HepG2 (cell line): ENCODE measurements around the gene DNAJC8. TPM values are rescaled to one million over a fixed set of nuclear protein-coding genes. Genes with fewer than 3 reads are reported as not detected.

ENCODE experiments used
- ATAC-seq: fragments of 200-7000 bp; cut with Tn5 transposase; 3 replicates; pipeline ENCODE4 v1.9.1; 2020; ENCODE audit warnings: mild to moderate bottlenecking, moderate library complexity
- BruUV-seq: library from RNA; stranded (reverse); fragments of 400-500 nt; replicated peaks from 2 replicates; lab custom pipeline; 2021; lab: Mats Ljungman, UMichigan
- CTCF ChIA-PET: fragments of 300-600 bp; formaldehyde crosslinking; extraction: SDS; loops from one replicate; lab custom pipeline; 2021; ENCODE audit warnings: low total read pairs, inconsistent platforms, low intra/inter-chr PET ratio; lab: Yijun Ruan, JAX
- POLR2A ChIA-PET: fragments of 350-600 bp; sonication (Branson Sonifier 250); formaldehyde crosslinking; loops from one replicate; lab custom pipeline; 2020; ENCODE audit warnings: antibody characterized with exemption, inconsistent platforms; lab: Yijun Ruan, JAX
- DNase-seq: peaks from one replicate; pipeline ENCODE4 v3.0.0-alpha.2; 2015; ENCODE audit warnings: low spot score
- FAIRE-seq: peaks from 3 replicates; lab custom pipeline; 2011; peaks lifted over from hg19 to GRCh38; lab: Jason Lieb, UNC
- H2AFZ ChIP-seq: one replicate; pipeline ENCODE4 v1.6.1; 2011; ENCODE audit warnings: low read length, inconsistent platforms
- H3K27ac ChIP-seq: fragments of 300-600 bp; 3 replicates; pipeline ENCODE4 v1.8.0; 2011; ENCODE audit warnings: mixed run types, mild to moderate bottlenecking, mixed read lengths, low read length, inconsistent platforms; ENCODE audit not compliant: insufficient read depth; ENCODE audit errors: extremely low read length
- H3K27me3 ChIP-seq, 2 experiments: fragments of 200-600 bp in 1 of 2; 2 replicates in 1 of 2; 3 replicates in 1 of 2; pipeline versions ENCODE4 v1.6.0 to v1.8.0; 2011; ENCODE audit warnings: low read length in 2 of 2, mild to moderate bottlenecking in 2 of 2, moderate library complexity in 2 of 2, inconsistent platforms in 1 of 2; ENCODE audit not compliant: insufficient read depth in 2 of 2, control insufficient read depth in 1 of 2
- H3K36me3 ChIP-seq, 2 experiments: fragments of 200-600 bp in 1 of 2; replicated peaks in 1 of 2; 2 replicates in 1 of 2; 3 replicates in 1 of 2; pipeline versions ENCODE4 v1.5.1 to v1.8.0; 2011; ENCODE audit warnings: low read length in 2 of 2, inconsistent platforms in 1 of 2; ENCODE audit not compliant: insufficient read depth in 2 of 2, control insufficient read depth in 1 of 2
- H3K4me1 ChIP-seq: 2 replicates; pipeline ENCODE4 v1.5.1; 2012; ENCODE audit warnings: low read length, inconsistent platforms; ENCODE audit not compliant: insufficient read depth
- H3K4me2 ChIP-seq: 2 replicates; pipeline ENCODE4 v1.6.0; 2011; ENCODE audit warnings: low read depth, low read length, inconsistent platforms
- H3K4me3 ChIP-seq, 3 experiments: fragments of 200-600 bp in 1 of 3; sonication (generic), shearing (Covaris generic) in 1 of 3; replicated peaks in 1 of 3; 2 replicates each; pipeline ENCODE4 v1.5.1; 2011 to 2016; ENCODE audit warnings: low read length in 3 of 3, inconsistent platforms in 2 of 3, low read depth in 2 of 3, mild to moderate bottlenecking in 2 of 3, control low read depth in 1 of 3, mixed read lengths in 1 of 3; ENCODE audit not compliant: insufficient read depth in 1 of 3
- H3K79me2 ChIP-seq: one replicate; pipeline ENCODE4 v1.6.1; 2011; ENCODE audit warnings: low read length, inconsistent platforms; ENCODE audit not compliant: insufficient read depth
- H3K9ac ChIP-seq: 2 replicates; pipeline ENCODE4 v1.6.0; 2011; ENCODE audit warnings: mild to moderate bottlenecking, low read depth, low read length, inconsistent platforms; ENCODE audit not compliant: insufficient read depth
- H3K9me3 ChIP-seq: 2 replicates; pipeline ENCODE4 v1.5.1; 2012; ENCODE audit warnings: mild to moderate bottlenecking, low read length
- H4K20me1 ChIP-seq: 2 replicates; pipeline ENCODE4 v1.6.0; 2011; ENCODE audit warnings: inconsistent platforms, mild to moderate bottlenecking, low read length, moderate library complexity; ENCODE audit not compliant: insufficient read depth
- HOXA3 ChIP-seq: sonication (generic); formaldehyde crosslinking; IDR thresholded peaks from 2 replicates; pipeline ENCODE4 v1.5.0; 2020; ENCODE audit warnings: missing genetic modification reagents
- IRF2 ChIP-seq: IDR thresholded peaks from 2 replicates; pipeline ENCODE4 v1.6.1; 2018; ENCODE audit warnings: missing genetic modification reagents, missing compliant biosample characterization
- POGZ ChIP-seq: sonication (generic); formaldehyde crosslinking; IDR thresholded peaks from 2 replicates; pipeline ENCODE4 v1.4.0; 2020; ENCODE audit warnings: mild to moderate bottlenecking, missing genetic modification reagents
- TBX2 ChIP-seq: sonication (generic); formaldehyde crosslinking; IDR thresholded peaks from 2 replicates; pipeline ENCODE4 v1.5.0; 2020; ENCODE audit warnings: missing genetic modification reagents, mild to moderate bottlenecking, borderline replicate concordance
- ZNF282 ChIP-seq: fragments of 450-650 bp; IDR thresholded peaks from 2 replicates; pipeline ENCODE4 v1.6.1; 2018; ENCODE audit not compliant: partially characterized antibody
- ZNF350 ChIP-seq: sonication (generic); formaldehyde crosslinking; IDR thresholded peaks from 2 replicates; pipeline ENCODE4 v1.4.0; 2020; ENCODE audit warnings: mild to moderate bottlenecking, low read depth, missing genetic modification reagents, borderline replicate concordance
- WGBS: methylation state at CpG from one replicate; pipeline ENCODE4 v1.1.6; 2017; ENCODE audit warnings: low lambda C conversion rate; 5-methylcytosine and 5-hydroxymethylcytosine counted together
- in situ Hi-C: cut with HindIII; loops from 2 replicates; pipeline ENCODE4 v1.10.0; 2017; ENCODE audit warnings: low pct_unique_long_range_greater_than_20kb; ENCODE audit not compliant: extremely low pct_ligation_motif_present
- intact Hi-C: fragments of 100-400 bp; cut with micrococcal nuclease; formaldehyde crosslinking; loops from one replicate; pipeline ENCODE4 v1.10.0; 2022; ENCODE audit not compliant: unreplicated experiment
- polyA plus RNA-seq, 8 experiments: library from polyadenylated mRNA; depleted of rRNA in 3 of 8; stranded (reverse) in 7 of 8; unstranded in 1 of 8; fragments of >200 nt; fragmentation: Illumina TruSeq in 4 of 8; extraction: Trizol in 4 of 8; gene quantifications; 2 replicates each; pipeline versions ENCODE4 v1.2.1 to v1.2.3, GENCODE V29; 2011 to 2016; ENCODE audit warnings: low read depth in 4 of 8, missing spikeins in 1 of 8, mixed read lengths in 1 of 8; ENCODE audit not compliant: insufficient read depth in 1 of 8
- total RNA-seq, 5 experiments: library from RNA; depleted of rRNA; stranded (reverse); fragments of >200 nt; fragmentation: Illumina TruSeq; extraction: Trizol; gene quantifications; 2 replicates each; pipeline ENCODE4 v1.2.3, GENCODE V29; 2016; ENCODE audit warnings: low read depth in 1 of 5

The DNAJC8 gene
- total and polyA plus RNA-seq, 2 of the 13 experiments (the other 11 are each of a cell fraction or from before 2014, with no cell fraction given): 54.5 to 126 TPM

DNA sequence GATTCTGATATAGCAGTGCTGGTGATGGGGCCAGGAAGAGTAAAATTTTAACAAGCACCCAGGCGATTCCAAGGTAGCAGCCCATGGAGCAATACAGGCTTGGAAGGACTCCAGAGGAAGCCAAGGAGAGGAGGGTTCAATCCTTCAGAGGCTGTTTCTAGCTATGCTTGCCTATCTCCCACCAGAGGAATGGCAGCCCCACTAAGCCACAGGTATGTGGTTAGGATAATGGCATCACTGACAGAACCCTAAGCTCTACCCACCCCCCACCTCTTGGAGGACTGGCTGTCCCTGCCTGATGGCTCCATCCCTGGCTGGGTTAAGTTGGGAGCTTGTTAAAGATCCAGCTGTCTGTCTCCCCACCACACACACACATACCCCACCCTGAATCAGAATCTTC, 37.0 kb downstream of the DNAJC8 start:
- Histone ChIP-seq H3K27me3 (no peaks in the 10 kb centered on the region), H3K4me2 (no peak overlapping the region), H3K4me3 (no peak overlapping the region), H2AFZ (no peak overlapping the region), H3K27ac (no peak overlapping the region), H3K4me1 (peaks cover 30% of the 10 kb centered on the region), H3K36me3 (peaks cover 12 to 20% of the 10 kb centered on the region in 2 experiments), H3K79me2 (no peaks in the 10 kb centered on the region), H3K9ac (no peak overlapping the region), H3K9me3 (no peaks in the 10 kb centered on the region), H4K20me1 (no peaks in the 10 kb centered on the region)
- 90% methylated on average over 1 of the region's 1 CpG for WGBS
- in situ Hi-C loops (no loop called here), intact Hi-C loops (no loop called here)
- POLR2A ChIA-PET: no interaction called here
- DNase-seq (no peak), FAIRE-seq (no peak), ATAC-seq (no peak)
- TF ChIP-seq ZNF350 (CRISPR knock-in tag) (no peak), HOXA3 (CRISPR knock-in tag) (no peak), IRF2 (CRISPR knock-in tag) (no peak), ZNF282 (no peak)
- no TSS peak for BruUV-seq
- CTCF ChIA-PET: no interaction called here

DNA sequence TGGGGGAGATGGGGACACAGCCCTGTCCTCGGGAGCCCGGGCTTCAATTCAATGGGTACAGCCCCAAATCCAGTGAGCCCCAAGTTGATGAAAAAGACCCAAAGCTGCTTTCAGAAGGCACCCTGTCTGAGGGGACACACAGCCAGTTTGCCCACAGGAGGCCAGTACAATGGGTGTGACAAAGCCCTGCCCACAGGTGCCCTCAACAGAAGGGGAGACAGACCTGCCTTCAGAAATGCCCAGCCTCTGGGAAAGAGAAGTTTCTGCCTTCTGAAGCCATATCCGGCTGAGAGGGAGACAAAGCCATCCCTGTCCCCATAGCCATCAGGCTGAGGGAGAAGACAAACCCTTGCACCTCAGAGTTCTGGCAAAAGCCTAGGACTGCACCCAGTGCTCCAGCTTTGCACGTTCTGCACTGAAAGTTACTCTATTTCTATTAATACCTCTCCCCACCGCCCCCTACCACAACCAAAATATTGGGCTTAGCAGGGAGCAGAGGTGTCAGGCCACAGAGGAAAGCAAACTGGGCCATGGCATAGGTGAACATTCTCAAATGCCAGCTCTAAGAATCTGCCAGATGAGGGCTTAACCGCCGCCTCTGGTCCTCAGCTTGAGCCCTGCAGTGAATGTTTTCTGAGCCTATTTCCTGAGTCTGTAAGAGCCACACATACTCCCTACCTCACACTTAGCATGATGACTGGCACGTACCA, 38.3 kb downstream of the DNAJC8 start:
- Histone ChIP-seq H3K79me2 (no peaks in the 10 kb centered on the region), H3K27ac (no peak overlapping the region), H4K20me1 (no peaks in the 10 kb centered on the region), H3K9ac (no peak overlapping the region), H2AFZ (no peak overlapping the region), H3K9me3 (no peaks in the 10 kb centered on the region), H3K4me1 (peaks cover 34% of the 10 kb centered on the region), H3K36me3 (peaks cover 5 to 9% of the 10 kb centered on the region in 2 experiments; a peak in 4 of 5 replicates), H3K27me3 (no peaks in the 10 kb centered on the region), H3K4me3 (peak overlapping the region in 1 of 3 experiments; percentile 47; a peak in 1 of 6 replicates), H3K4me2 (peak overlapping the region; percentile 52; the same call in 1 of the 2 replicates)
- FAIRE-seq (no peak), DNase-seq (no peak), ATAC-seq (peak; percentile 41)
- ChIA-PET CTCF (no interaction called here), POLR2A (interaction anchor here (1.2 to 1.6 kb wide), 2 partner anchors 41 to 106 kb away, joined by 3 read pairs; partner anchors contain the start of genes ATP5IF1 and EYA3)
- intact Hi-C loops (no loop called here), in situ Hi-C loops (no loop called here)
- TF ChIP-seq POGZ (CRISPR knock-in tag) (no peak), TBX2 (CRISPR knock-in tag) (0 out of 2 replicates have a peak, but pooled peaks have one; percentile 15)
- BruUV-seq: no TSS peak
- 57% methylated on average over 5 of the region's 8 CpGs for WGBS
